HepG2 (cell line): ENCODE data around the gene PLEKHN1. TPM values are rescaled to one million over a fixed set of nuclear protein-coding genes. Genes with fewer than 3 reads are reported as not detected.

Experiments used
- ASH2L ChIP-seq: fragments of 300-600, 200-600 bp; sonication (generic); IDR thresholded peaks from 2 replicates; pipeline ENCODE4 v1.7.0; 2017; ENCODE audit warnings: low read depth, mild to moderate bottlenecking, moderate library complexity, mixed read lengths, low read length; ENCODE audit not compliant: insufficient read length
- FOXA3 ChIP-seq: IDR thresholded peaks from 2 replicates; pipeline ENCODE4 v1.6.1; 2016; ENCODE audit warnings: missing genetic modification reagents, missing compliant biosample characterization
- FOXK1 ChIP-seq: sonication (generic); formaldehyde crosslinking; IDR thresholded peaks from 2 replicates; pipeline ENCODE4 v1.4.0; 2020; ENCODE audit warnings: low read depth, missing genetic modification reagents, borderline replicate concordance
- GATA4 ChIP-seq: sonication (generic); IDR thresholded peaks from 2 replicates; pipeline ENCODE4 v1.6.1; 2016; ENCODE audit warnings: antibody characterized with exemption, low read depth, borderline replicate concordance
- HMGXB4 ChIP-seq, 2 experiments: sonication (generic) in 1 of 2; formaldehyde crosslinking in 1 of 2; IDR thresholded peaks; 2 replicates each; pipeline versions ENCODE4 v1.4.0 to v1.6.1; 2018 to 2020; ENCODE audit warnings: missing genetic modification reagents in 2 of 2, borderline replicate concordance in 1 of 2, low read depth in 1 of 2, mild to moderate bottlenecking in 1 of 2, missing biosample characterization in 1 of 2
- KLF9 ChIP-seq: IDR thresholded peaks from 2 replicates; pipeline ENCODE4 v1.6.1; 2016; ENCODE audit warnings: low read depth
- RARA ChIP-seq: IDR thresholded peaks from 2 replicates; pipeline ENCODE4 v1.6.1; 2016; ENCODE audit warnings: missing genetic modification reagents, missing compliant biosample characterization
- SALL2 ChIP-seq: sonication (generic); formaldehyde crosslinking; IDR thresholded peaks from 2 replicates; pipeline ENCODE4 v1.8.1; 2023; ENCODE audit warnings: mild to moderate bottlenecking, missing genetic modification reagents, inconsistent platforms
- SOX6 ChIP-seq, 2 experiments: fragments of 450-650 bp in 1 of 2; sonication (generic) in 1 of 2; formaldehyde crosslinking in 1 of 2; IDR thresholded peaks; 2 replicates each; pipeline versions ENCODE4 v1.4.0 to v1.6.1; 2017 to 2020; ENCODE audit warnings: antibody characterized with exemption in 1 of 2, mild to moderate bottlenecking in 1 of 2, missing genetic modification reagents in 1 of 2
- ZBTB21 ChIP-seq: sonication (generic); formaldehyde crosslinking; IDR thresholded peaks from 2 replicates; pipeline ENCODE4 v1.4.0; 2020; ENCODE audit warnings: missing genetic modification reagents
- ZBTB38 ChIP-seq: sonication (generic); formaldehyde crosslinking; IDR thresholded peaks from 2 replicates; pipeline ENCODE4 v1.5.1; 2020; ENCODE audit warnings: mild to moderate bottlenecking, missing genetic modification reagents
- ZC3H13 ChIP-seq: sonication (generic); formaldehyde crosslinking; IDR thresholded peaks from 2 replicates; pipeline ENCODE4 v1.8.1; 2023; ENCODE audit warnings: mild to moderate bottlenecking, missing genetic modification reagents, moderate library complexity
- ZNF18 ChIP-seq: sonication (generic); formaldehyde crosslinking; IDR thresholded peaks from 2 replicates; pipeline ENCODE4 v1.8.0; 2022; ENCODE audit warnings: mild to moderate bottlenecking, missing genetic modification reagents; ENCODE audit not compliant: insufficient replicate concordance
- ZNF607 ChIP-seq: sonication (generic); formaldehyde crosslinking; IDR thresholded peaks from 2 replicates; pipeline ENCODE4 v1.5.1; 2020; ENCODE audit warnings: missing genetic modification reagents, mild to moderate bottlenecking, borderline replicate concordance
- ZNF737 ChIP-seq: sonication (generic); formaldehyde crosslinking; IDR thresholded peaks from 2 replicates; pipeline ENCODE4 v1.5.0; 2020; ENCODE audit warnings: missing genetic modification reagents, mild to moderate bottlenecking, borderline replicate concordance
- ZSCAN22 ChIP-seq: sonication (generic); formaldehyde crosslinking; IDR thresholded peaks from 2 replicates; pipeline ENCODE4 v1.4.0; 2020; ENCODE audit warnings: mild to moderate bottlenecking, missing genetic modification reagents
- polyA plus RNA-seq, 8 experiments: library from polyadenylated mRNA; depleted of rRNA in 3 of 8; stranded (reverse) in 7 of 8; unstranded in 1 of 8; fragments of >200 nt; fragmentation: Illumina TruSeq in 4 of 8; extraction: Trizol in 4 of 8; gene quantifications; 2 replicates each; pipeline versions ENCODE4 v1.2.1 to v1.2.3, GENCODE V29; 2011 to 2016; ENCODE audit warnings: low read depth in 4 of 8, missing spikeins in 1 of 8, mixed read lengths in 1 of 8; ENCODE audit not compliant: insufficient read depth in 1 of 8
- total RNA-seq, 5 experiments: library from RNA; depleted of rRNA; stranded (reverse); fragments of >200 nt; fragmentation: Illumina TruSeq; extraction: Trizol; gene quantifications; 2 replicates each; pipeline ENCODE4 v1.2.3, GENCODE V29; 2016; ENCODE audit warnings: low read depth in 1 of 5
- TF ChIP-seq, protein P1 (sequence below): sonication (generic); formaldehyde crosslinking; IDR thresholded peaks from 2 replicates; pipeline ENCODE4 v1.4.0; 2020; ENCODE audit warnings: missing genetic modification reagents, borderline replicate concordance
- TF ChIP-seq, protein P2 (sequence below): sonication (generic); formaldehyde crosslinking; IDR thresholded peaks from 2 replicates; pipeline ENCODE4 v1.5.0; 2020; ENCODE audit warnings: mild to moderate bottlenecking, missing genetic modification reagents

The PLEKHN1 gene
- total and polyA plus RNA-seq, 2 of the 13 experiments (the other 11 are each of a cell fraction or from before 2014, with no cell fraction given), result 0.42 to 0.58 TPM

DNA sequence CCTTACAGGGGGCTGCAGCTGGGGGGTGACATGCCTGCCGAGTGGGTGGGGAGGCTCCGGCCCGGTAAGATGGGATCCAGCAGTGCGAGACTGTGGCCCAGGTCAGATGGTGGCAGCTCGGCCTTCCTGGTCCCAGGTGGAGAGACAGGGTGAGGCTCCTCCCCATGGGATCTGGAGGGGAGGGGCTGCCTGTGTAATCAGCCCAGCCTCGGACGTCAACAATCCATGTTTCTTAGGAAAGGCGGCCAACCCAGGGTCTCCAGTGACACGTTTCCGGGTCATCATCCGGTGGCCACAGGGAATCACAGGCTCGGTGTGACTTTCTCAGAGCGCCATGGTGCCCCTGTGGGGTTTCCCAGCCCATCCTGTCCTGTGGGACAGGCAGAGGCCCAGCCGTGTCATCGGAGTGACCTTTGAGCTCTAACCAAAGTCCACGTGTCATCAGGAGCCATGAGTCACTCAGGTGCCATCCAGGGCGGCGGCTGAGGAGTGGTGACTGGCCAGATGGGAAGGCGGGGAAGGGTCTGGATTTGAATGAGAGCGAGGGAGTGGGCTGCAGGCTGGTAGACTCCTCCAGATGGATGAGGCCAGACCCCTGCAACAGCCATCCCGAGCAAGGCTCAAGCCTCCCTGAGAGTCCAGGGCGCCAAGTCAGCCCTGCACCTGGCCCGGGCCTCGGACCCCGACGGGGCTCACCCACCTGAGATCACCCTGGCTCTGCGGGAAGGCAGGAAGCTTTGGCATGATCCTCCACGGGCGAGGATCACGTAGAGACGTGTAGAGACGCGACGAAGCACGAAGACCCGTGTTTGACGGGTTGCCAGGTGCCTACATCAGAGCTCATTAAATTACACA is 40.2 kb downstream of the PLEKHN1 start (continued):
- TF ChIP-seq ZNF737 (CRISPR knock-in tag) (peak; percentile 68; the same call in 1 of the 2 replicates), KLF9 (CRISPR knock-in tag) (peak; percentile 44; the same call in 1 of the 2 replicates), HMGXB4 (CRISPR knock-in tag; IDR thresholded peaks at IDR 0.05; ENCODE audit: borderline replicate concordance in 1 of 2, low read depth in 1 of 2) (peak; percentile 53 to 73; a peak in 3 of 4 replicates), FOXA3 (peak; percentile 78; the same call in 1 of the 2 replicates), ZBTB38 (CRISPR knock-in tag) (peak; percentile 94), RARA (CRISPR knock-in tag) (peak; percentile 88), ZC3H13 (CRISPR knock-in tag) (peak; percentile 71), ZSCAN22 (peak; percentile 96), SOX6 (IDR thresholded peaks at IDR 0.05) (no peak), SOX6 (CRISPR knock-in tag; IDR thresholded peaks at IDR 0.05) (peak; percentile 82), SALL2 (peak; percentile 91), GATA4 (0 out of 2 replicates have a peak, but pooled peaks have one; percentile 44), ZBTB21 (peak; percentile 99), ZNF18 (CRISPR knock-in tag) (peak; percentile 93), FOXK1 (peak; percentile 80; the same call in 1 of the 2 replicates), ASH2L (peak; percentile 88), ZNF607 (0 out of 2 replicates have a peak, but pooled peaks have one; percentile 24)
- TF ChIP-seq, protein P1, sequence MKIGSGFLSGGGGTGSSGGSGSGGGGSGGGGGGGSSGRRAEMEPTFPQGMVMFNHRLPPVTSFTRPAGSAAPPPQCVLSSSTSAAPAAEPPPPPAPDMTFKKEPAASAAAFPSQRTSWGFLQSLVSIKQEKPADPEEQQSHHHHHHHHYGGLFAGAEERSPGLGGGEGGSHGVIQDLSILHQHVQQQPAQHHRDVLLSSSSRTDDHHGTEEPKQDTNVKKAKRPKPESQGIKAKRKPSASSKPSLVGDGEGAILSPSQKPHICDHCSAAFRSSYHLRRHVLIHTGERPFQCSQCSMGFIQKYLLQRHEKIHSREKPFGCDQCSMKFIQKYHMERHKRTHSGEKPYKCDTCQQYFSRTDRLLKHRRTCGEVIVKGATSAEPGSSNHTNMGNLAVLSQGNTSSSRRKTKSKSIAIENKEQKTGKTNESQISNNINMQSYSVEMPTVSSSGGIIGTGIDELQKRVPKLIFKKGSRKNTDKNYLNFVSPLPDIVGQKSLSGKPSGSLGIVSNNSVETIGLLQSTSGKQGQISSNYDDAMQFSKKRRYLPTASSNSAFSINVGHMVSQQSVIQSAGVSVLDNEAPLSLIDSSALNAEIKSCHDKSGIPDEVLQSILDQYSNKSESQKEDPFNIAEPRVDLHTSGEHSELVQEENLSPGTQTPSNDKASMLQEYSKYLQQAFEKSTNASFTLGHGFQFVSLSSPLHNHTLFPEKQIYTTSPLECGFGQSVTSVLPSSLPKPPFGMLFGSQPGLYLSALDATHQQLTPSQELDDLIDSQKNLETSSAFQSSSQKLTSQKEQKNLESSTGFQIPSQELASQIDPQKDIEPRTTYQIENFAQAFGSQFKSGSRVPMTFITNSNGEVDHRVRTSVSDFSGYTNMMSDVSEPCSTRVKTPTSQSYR (CRISPR knock-in tag), result peak; percentile 66; the same call in 1 of the 2 replicates
- TF ChIP-seq, protein P2, sequence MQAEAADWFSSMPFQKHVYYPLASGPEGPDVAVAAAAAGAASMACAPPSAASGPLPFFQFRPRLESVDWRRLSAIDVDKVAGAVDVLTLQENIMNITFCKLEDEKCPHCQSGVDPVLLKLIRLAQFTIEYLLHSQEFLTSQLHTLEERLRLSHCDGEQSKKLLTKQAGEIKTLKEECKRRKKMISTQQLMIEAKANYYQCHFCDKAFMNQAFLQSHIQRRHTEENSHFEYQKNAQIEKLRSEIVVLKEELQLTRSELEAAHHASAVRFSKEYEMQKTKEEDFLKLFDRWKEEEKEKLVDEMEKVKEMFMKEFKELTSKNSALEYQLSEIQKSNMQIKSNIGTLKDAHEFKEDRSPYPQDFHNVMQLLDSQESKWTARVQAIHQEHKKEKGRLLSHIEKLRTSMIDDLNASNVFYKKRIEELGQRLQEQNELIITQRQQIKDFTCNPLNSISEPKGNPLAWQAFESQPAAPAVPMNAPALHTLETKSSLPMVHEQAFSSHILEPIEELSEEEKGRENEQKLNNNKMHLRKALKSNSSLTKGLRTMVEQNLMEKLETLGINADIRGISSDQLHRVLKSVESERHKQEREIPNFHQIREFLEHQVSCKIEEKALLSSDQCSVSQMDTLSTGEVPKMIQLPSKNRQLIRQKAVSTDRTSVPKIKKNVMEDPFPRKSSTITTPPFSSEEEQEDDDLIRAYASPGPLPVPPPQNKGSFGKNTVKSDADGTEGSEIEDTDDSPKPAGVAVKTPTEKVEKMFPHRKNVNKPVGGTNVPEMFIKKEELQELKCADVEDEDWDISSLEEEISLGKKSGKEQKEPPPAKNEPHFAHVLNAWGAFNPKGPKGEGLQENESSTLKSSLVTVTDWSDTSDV (CRISPR knock-in tag), result 0 out of 2 replicates have a peak, but pooled peaks have one; percentile 80
